OCI-LY3 (cell line): Measurements from ENCODE around the gene GRK3.

ENCODE experiments used
- EZH2phosphoT487 ChIP-seq: fragments of 200-600 bp; shearing (Covaris generic); IDR thresholded peaks from 2 replicates; pipeline ENCODE4 v1.6.1; 2018; ENCODE audit warnings: antibody characterized with exemption, mixed run types, low read depth
- TF ChIP-seq, protein P1 (sequence below): fragments of 200-600, 300-600 bp; sonication (generic); IDR thresholded peaks from 2 replicates; pipeline ENCODE4 v1.5.1; 2014; ENCODE audit warnings: antibody characterized with exemption, low read length, low read depth

- TF ChIP-seq, protein P1, sequence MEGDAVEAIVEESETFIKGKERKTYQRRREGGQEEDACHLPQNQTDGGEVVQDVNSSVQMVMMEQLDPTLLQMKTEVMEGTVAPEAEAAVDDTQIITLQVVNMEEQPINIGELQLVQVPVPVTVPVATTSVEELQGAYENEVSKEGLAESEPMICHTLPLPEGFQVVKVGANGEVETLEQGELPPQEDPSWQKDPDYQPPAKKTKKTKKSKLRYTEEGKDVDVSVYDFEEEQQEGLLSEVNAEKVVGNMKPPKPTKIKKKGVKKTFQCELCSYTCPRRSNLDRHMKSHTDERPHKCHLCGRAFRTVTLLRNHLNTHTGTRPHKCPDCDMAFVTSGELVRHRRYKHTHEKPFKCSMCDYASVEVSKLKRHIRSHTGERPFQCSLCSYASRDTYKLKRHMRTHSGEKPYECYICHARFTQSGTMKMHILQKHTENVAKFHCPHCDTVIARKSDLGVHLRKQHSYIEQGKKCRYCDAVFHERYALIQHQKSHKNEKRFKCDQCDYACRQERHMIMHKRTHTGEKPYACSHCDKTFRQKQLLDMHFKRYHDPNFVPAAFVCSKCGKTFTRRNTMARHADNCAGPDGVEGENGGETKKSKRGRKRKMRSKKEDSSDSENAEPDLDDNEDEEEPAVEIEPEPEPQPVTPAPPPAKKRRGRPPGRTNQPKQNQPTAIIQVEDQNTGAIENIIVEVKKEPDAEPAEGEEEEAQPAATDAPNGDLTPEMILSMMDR = no peak
- TF ChIP-seq EZH2phosphoT487 = no peak
These were observed 171.2 kb downstream of the GRK3 start for GRCh38 chr22:25735650-25736049.
